GM18499 (cell line): ENCODE results near the gene MAGEA2B.
"Not testable (repeated sequence)": the region's sequence is repeated elsewhere in the genome, so short reads cannot be mapped to it uniquely, and the experiment has no call there.

ENCODE experiments used
- ATAC-seq: cut with Tn5 transposase; IDR thresholded peaks from one replicate; pipeline ENCODE4 v1.9.1; 2021; ENCODE audit warnings: moderate number of reproducible peaks; ENCODE audit not compliant: insufficient read depth, unreplicated experiment

MAGEA2B gene

GRCh38 chrX:152754871-152755270 is 40.4 kb downstream of the MAGEA2B start:
- not testable (repeated sequence) for ATAC-seq

GRCh38 chrX:152758918-152759317 is 44.5 kb downstream of the MAGEA2B start, which contains the start of gene CSAG3:
Gene CSAG3 (plus strand): TSS chrX:152759218.
- not testable (repeated sequence) for ATAC-seq

- not testable (repeated sequence) for ATAC-seq
These were observed 45.1 kb downstream of the MAGEA2B start for GRCh38 chrX:152759544-152759943.

- ATAC-seq: not testable (repeated sequence)
These were observed 47.2 kb downstream of the MAGEA2B start for GRCh38 chrX:152761582-152761981.

GRCh38 chrX:152766562-152766961 is 52.1 kb downstream of the MAGEA2B start:
- ATAC-seq: not testable (repeated sequence)
